Astrocyte of the cerebellum (primary cell): Measurements from ENCODE around the gene SMYD3.

Experiments used
- DNase-seq: peaks from one replicate; pipeline ENCODE4 v3.0.0-alpha.2; 2011; ENCODE audit warnings: low read depth
- H3K4me3 ChIP-seq: 2 replicates; pipeline ENCODE4 v1.5.1; 2011; ENCODE audit warnings: mild to moderate bottlenecking, low read depth, low read length, moderate library complexity
- CTCF ChIP-seq: IDR thresholded peaks from 2 replicates; pipeline ENCODE4 v1.5.1; 2012; ENCODE audit warnings: low read length, low read depth, moderate library complexity, mild to moderate bottlenecking; ENCODE audit errors: missing control alignments
- in situ Hi-C: cut with HindIII; loops from 2 replicates; pipeline ENCODE4 v1.10.0; 2017; ENCODE audit warnings: low sequenced_read_pairs

SMYD3 gene

GRCh38 chr1:246067432-246068216 lies 439.5 kb downstream of the SMYD3 start:
- TF ChIP-seq CTCF = no peak
- no peak for DNase-seq
- no peak overlapping the region for H3K4me3 ChIP-seq
- in situ Hi-C loops = no loop called here

GRCh38 chr1:246066573-246066972 lies 440.5 kb downstream of the SMYD3 start:
- no peak for TF ChIP-seq CTCF
- in situ Hi-C loops = no loop called here
- H3K4me3 ChIP-seq = no peak overlapping the region
- no peak for DNase-seq

- no peak overlapping the region for H3K4me3 ChIP-seq
- in situ Hi-C loops = no loop called here
- no peak for TF ChIP-seq CTCF
- no peak for DNase-seq
Observed at GRCh38 chr1:246065592-246065991, 441.5 kb downstream of the SMYD3 start.

GRCh38 chr1:246064891-246065290 lies 442.2 kb downstream of the SMYD3 start:
- in situ Hi-C loops = no loop called here
- H3K4me3 ChIP-seq = no peak overlapping the region
- no peak for TF ChIP-seq CTCF
- no peak for DNase-seq

GRCh38 chr1:246063013-246063616 lies 444.0 kb downstream of the SMYD3 start:
- DNase-seq = no peak
- no peak overlapping the region for H3K4me3 ChIP-seq
- no peak for TF ChIP-seq CTCF
- in situ Hi-C loops = no loop called here

GRCh38 chr1:246058466-246058865 lies 448.6 kb downstream of the SMYD3 start:
- no peak for TF ChIP-seq CTCF
- in situ Hi-C loops = no loop called here

More at GRCh38 chr1:246058466-246058865, 448.6 kb downstream of the SMYD3 start:
- no peak for DNase-seq
- no peak overlapping the region for H3K4me3 ChIP-seq
